GM21390 (cell line): Measurements from ENCODE around the gene KIF14.
A peak's percentile ranks its signal among the peaks of the same experiment; 100 is the strongest.
"Not testable (repeated sequence)": the region's sequence is repeated elsewhere in the genome, so short reads cannot be mapped to it uniquely, and the experiment has no call there.

ENCODE experiments used
- ATAC-seq: cut with Tn5 transposase; IDR thresholded peaks from one replicate; pipeline ENCODE4 v1.9.1; 2021; ENCODE audit not compliant: unreplicated experiment

Gene KIF14

GRCh38 chr1:200636681-200637080 is 16.1 kb upstream of the KIF14 start:
- ATAC-seq: no peak

GRCh38 chr1:200634261-200635122 is 13.9 kb upstream of the KIF14 start:
- ATAC-seq: no peak

GRCh38 chr1:200631375-200631774 is 10.8 kb upstream of the KIF14 start:
- no peak for ATAC-seq

GRCh38 chr1:200630515-200630899 is 10.0 kb upstream of the KIF14 start:
- not testable (repeated sequence) for ATAC-seq

- no peak for ATAC-seq
These were observed 9.4 kb upstream of the KIF14 start for GRCh38 chr1:200629876-200630514.

- peak; percentile 80 for ATAC-seq
These were observed 7.8 kb upstream of the KIF14 start for GRCh38 chr1:200628223-200628881.

GRCh38 chr1:200627575-200628222 is 7.1 kb upstream of the KIF14 start:
- ATAC-seq: no peak

GRCh38 chr1:200626853-200627534 is 6.4 kb upstream of the KIF14 start:
- no peak for ATAC-seq

GRCh38 chr1:200625381-200625824 is 4.9 kb upstream of the KIF14 start:
- no peak for ATAC-seq

GRCh38 chr1:200624679-200625335 is 4.3 kb upstream of the KIF14 start:
- no peak for ATAC-seq

GRCh38 chr1:200619894-200620272 is 668 bp downstream of the KIF14 start:
- ATAC-seq: no peak

GRCh38 chr1:200610846-200611245 is 9.7 kb downstream of the KIF14 start:
- ATAC-seq: no peak

- no peak for ATAC-seq
These were observed 17.9 kb downstream of the KIF14 start for GRCh38 chr1:200602632-200603031.

- no peak for ATAC-seq
These were observed 30.6 kb downstream of the KIF14 start for GRCh38 chr1:200590001-200590400.

- peak; percentile 49 for ATAC-seq
These were observed 31.9 kb downstream of the KIF14 start for GRCh38 chr1:200588698-200589097.

GRCh38 chr1:200564319-200564718 is 56.2 kb downstream of the KIF14 start:
- ATAC-seq: no peak

- peak; percentile 56 for ATAC-seq
These were observed 58.7 kb downstream of the KIF14 start for GRCh38 chr1:200561856-200562214.

- no peak for ATAC-seq
These were observed 61.6 kb downstream of the KIF14 start for GRCh38 chr1:200558866-200559459.

- no peak for ATAC-seq
These were observed 64.5 kb downstream of the KIF14 start for GRCh38 chr1:200556002-200556401.

- ATAC-seq: not testable (repeated sequence)
These were observed 67.8 kb downstream of the KIF14 start for GRCh38 chr1:200552737-200553136.
